Measurements from ENCODE around the gene VRK2. TPM values are rescaled to one million over a fixed set of nuclear protein-coding genes. Genes with fewer than 3 reads are reported as not detected.

Gene VRK2
- 46.3 and 46.4 TPM in 2 replicates for total RNA-seq (2013; cell fraction: nucleolus; rRNA removed)
- 55.5 and 71.2 TPM in 2 replicates for total RNA-seq (2014; rRNA removed)
- total RNA-seq (2014; rRNA removed; fragmentation: Illumina TruSeq; extraction: Trizol): 75.0 and 76.5 TPM in 2 replicates
- total RNA-seq (2021): 60.2 and 61.1 TPM in 2 replicates
- polyA plus RNA-seq (2011; ENCODE audit: low read depth): 20.9 TPM
- 54.9 and 79.6 TPM in 2 replicates for polyA plus RNA-seq (2011; rRNA removed)
- polyA plus RNA-seq (2011; cell fraction: cytosol; rRNA removed): 24.7 and 28.2 TPM in 2 replicates
- 32.3 and 35.6 TPM in 2 replicates for polyA plus RNA-seq (2011; cell fraction: nucleus; rRNA removed)
- 28.5 and 30.5 TPM in 2 replicates for polyA plus RNA-seq (2012)
- polyA plus RNA-seq (2014; fragmentation: Illumina TruSeq; extraction: Trizol): 78.0 and 91.0 TPM in 2 replicates
- polyA plus RNA-seq (2014; fragmentation: Nextera tagmentation; extraction: Ambion mirVana): 10 to 100 TPM; 26.5 to 32.1 TPM
- polyA plus RNA-seq (2014; rRNA removed): 42.5 and 46.5 TPM in 2 replicates
- 10 to 100 TPM; 59.1 to 63.8 TPM for polyA plus RNA-seq (2016; fragmentation: Nextera tagmentation; extraction: Ambion mirVana)
- polyA minus RNA-seq (2011; rRNA and poly(A)+ RNA removed): 28.8 and 33.4 TPM in 2 replicates
- polyA minus RNA-seq (2011; cell fraction: cytosol; rRNA and poly(A)+ RNA removed): 16.2 and 21.3 TPM in 2 replicates
- polyA minus RNA-seq (2011; cell fraction: nucleus; rRNA and poly(A)+ RNA removed): 20.3 and 28.8 TPM in 2 replicates
- percentile 81 among the genes with signal in this experiment for Bru-seq, nascent RNA
- BruChase-seq, experiment 1, labeled RNA remaining after a 6-hour chase: percentile 76 among the genes with signal in this experiment
- BruChase-seq, experiment 2, labeled RNA remaining after a 2-hour chase: percentile 75 among the genes with signal in this experiment
- long read RNA-seq, experiment 1, transcript VRK2-201 (13 exons, 1,888 nt): major isoform, 15 of 58 reads
- long read RNA-seq, experiment 1, partial matches to known transcripts: 8 of 58 reads
- long read RNA-seq, experiment 1, other reads (novel, unspliced or antisense): 35 of 58 reads
- long read RNA-seq, experiment 2, transcript VRK2-201 (13 exons, 1,888 nt): major isoform, 118 of 456 reads
- long read RNA-seq, experiment 2, partial matches to known transcripts: 85 of 456 reads
- long read RNA-seq, experiment 2, other reads (novel, unspliced or antisense): 251 of 456 reads

- WGBS (ENCODE audit: insufficient coverage, insufficient replicate concordance, low lambda C conversion rate, missing lambda C conversion rate): under 1% methylated on average over 73 of the region's 76 CpGs
- TF ChIP-seq FOXM1 (IDR thresholded peaks at IDR 0.05; ENCODE audit: low read depth, low read length): no peak; the same call in 1 of the 2 replicates
- TF ChIP-seq YY1 (IDR thresholded peaks at IDR 0.05; ENCODE audit: low read depth, low read length): peak; percentile 77
- peak; percentile 92 for TF ChIP-seq POLR2A (IDR thresholded peaks at IDR 0.05; ENCODE audit: low read depth, low read length)
- TF ChIP-seq SMAD1 (IDR thresholded peaks at IDR 0.05; ENCODE audit: low read depth, partially characterized antibody): no peak
- TF ChIP-seq MEF2B (IDR thresholded peaks at IDR 0.05; ENCODE audit: partially characterized antibody, poor library complexity, severe bottlenecking): peak; percentile 61
- peak; percentile 60; the same call in 1 of the 2 replicates for TF ChIP-seq ASH2L (IDR thresholded peaks at IDR 0.05; ENCODE audit: borderline replicate concordance, low read depth)
- peak; percentile 93 for TF ChIP-seq TAF1 (IDR thresholded peaks at IDR 0.05; ENCODE audit: borderline replicate concordance, low read depth, low read length)
- TF ChIP-seq CREB1 (IDR thresholded peaks at IDR 0.05; ENCODE audit: low read depth): peak; percentile 73
- peak; percentile 47; the same call in 1 of the 2 replicates for TF ChIP-seq ZNF207 (IDR thresholded peaks at IDR 0.05; ENCODE audit: borderline replicate concordance)
- TF ChIP-seq DPF2 (IDR thresholded peaks at IDR 0.05): peak; percentile 89; the same call in 1 of the 2 replicates
- no peak for TF ChIP-seq SIX5 (IDR thresholded peaks at IDR 0.05; ENCODE audit: low read depth, low read length, severe bottlenecking)
- TF ChIP-seq PAX5 (IDR thresholded peaks at IDR 0.05; ENCODE audit: borderline replicate concordance, low read depth, low read length): peak; percentile 66; the same call in 1 of the 2 replicates
- TF ChIP-seq PRDM15 (CRISPR knock-in tag; IDR thresholded peaks at IDR 0.05): no peak
- TF ChIP-seq GABPA (IDR thresholded peaks at IDR 0.05; ENCODE audit: low read depth): 0 out of 2 replicates have a peak, but pooled peaks have one; percentile 6
- TF ChIP-seq JUND (IDR thresholded peaks at IDR 0.05; ENCODE audit: low read depth, low read length): no peak
- no peak for TF ChIP-seq HDAC2 (IDR thresholded peaks at IDR 0.05)
Observed at GRCh38 chr2:58046585-58047372, at the start of gene VRK2. TSS of gene VRK2 (plus strand) at chr2:58046806. CDS start at chr2:58048832, 2,026 bp downstream.

More at GRCh38 chr2:58046585-58047372, at the start of gene VRK2:
- Histone ChIP-seq H3K36me3 (ENCODE audit: control insufficient read depth in 2 of 2, insufficient read depth in 2 of 2, low read length in 1 of 2) (no peaks in the 10 kb centered on the region), H3K4me1 (ENCODE audit: control insufficient read depth, insufficient read depth, low read length) (peaks cover 15% of the 10 kb centered on the region; the same call in 1 of the 2 replicates), H3K9me3 (replicated peaks; ENCODE audit: control insufficient read depth, insufficient read depth, low read length) (no peaks in the 10 kb centered on the region; the same call in 2 of the 3 replicates), H2AFZ (ENCODE audit: control insufficient read depth, low read depth, low read length) (peak within 1 kb of the TSS; percentile 80), H3K4me3 (peak within 1 kb of the TSS; percentile 69), H3K9ac (ENCODE audit: control insufficient read depth, insufficient read depth, low read length) (peak within 1 kb of the TSS; percentile 84), H4K20me1 (ENCODE audit: control insufficient read depth, insufficient read depth) (no peaks in the 10 kb centered on the region), H3K79me2 (ENCODE audit: control insufficient read depth, insufficient read depth, low read length) (peaks cover 75% of the 10 kb centered on the region), H3K4me2 (ENCODE audit: control insufficient read depth, insufficient read depth) (peak within 1 kb of the TSS; percentile 85), H3K27me3 (replicated peaks in 1 of 2; ENCODE audit: control insufficient read depth in 2 of 2, insufficient read depth in 2 of 2, low read length in 1 of 2) (no peaks in the 10 kb centered on the region), H3K27ac (ENCODE audit: control insufficient read depth, insufficient read depth) (peak within 1 kb of the TSS; percentile 92)
- ATAC-seq: peak; percentile 83
- FAIRE-seq: peak; percentile 52
- ChIA-PET POLR2A (interaction anchor here (0.8 to 3.8 kb wide), 17 partner anchors 9 to 186 kb away, joined by 3 to 31 read pairs (median 4); no protein-coding TSS in a partner anchor), SMC1A (ENCODE audit: uncharacterized antibody, unreplicated experiment) (interaction anchor here (0.8 to 6.4 kb wide), 13 partner anchors 7 to 286 kb away, joined by 3 to 64 read pairs (median 5); no protein-coding TSS in a partner anchor), RAD21 (ENCODE audit: unreplicated experiment) (interaction anchor here (0.8 to 5.4 kb wide), 15 partner anchors 8 to 291 kb away, joined by 3 to 54 read pairs (median 4); no protein-coding TSS in a partner anchor), CTCF (interaction anchor here (0.8 to 2.0 kb wide), 7 partner anchors 15 to 163 kb away, joined by 3 to 15 read pairs (median 3); no protein-coding TSS in a partner anchor)
- in situ Hi-C loops (cut with MboI) (no loop called here), intact Hi-C loops (cut with micrococcal nuclease; ENCODE audit: unreplicated experiment) (loop anchor here (1.0 to 5.0 kb wide), 5 partner anchors 22 to 286 kb away; no protein-coding TSS in a partner anchor)
- DNase-seq (ENCODE audit: low read depth, low spot score): peak; percentile 87
- BruUV-seq (replicated peaks): no TSS peak
